GM19043 (cell line): Measurements from ENCODE around the gene GPRASP3.
"Not testable (repeated sequence)": the region's sequence is repeated elsewhere in the genome, so short reads cannot be mapped to it uniquely, and the experiment has no call there.

ENCODE experiments used
- ATAC-seq: cut with Tn5 transposase; IDR thresholded peaks from one replicate; pipeline ENCODE4 v1.9.1; 2021; ENCODE audit warnings: low read depth; ENCODE audit not compliant: unreplicated experiment

GPRASP3 gene

GRCh38 chrX:102720237-102721168 lies at the start of gene GPRASP3:
Gene GPRASP3 (plus strand): TSS chrX:102720743. CDS start chrX:102748996, 28,253 bp downstream.
- peak; percentile 96 for ATAC-seq

GRCh38 chrX:102672856-102673255 lies 47.7 kb upstream of the GPRASP3 start:
- no peak for ATAC-seq

DNA sequence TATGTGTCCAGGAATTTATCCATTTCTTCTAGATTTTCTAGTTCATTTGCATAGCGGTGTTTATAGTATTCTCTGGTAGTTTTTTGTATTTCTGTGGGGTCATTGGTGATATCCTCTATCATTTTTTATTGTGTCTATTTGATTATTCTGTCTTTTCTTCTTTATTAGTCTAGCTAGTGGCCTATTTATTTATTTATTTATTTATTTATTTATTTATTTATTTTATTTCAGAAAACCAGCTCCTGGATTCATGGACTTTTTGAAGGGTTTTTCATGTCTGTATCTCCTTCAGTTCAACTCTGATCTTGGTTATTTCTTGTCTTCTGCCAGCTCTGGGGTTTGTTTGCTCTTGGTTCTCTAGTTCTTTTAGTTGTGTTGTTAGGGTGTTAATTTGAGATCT lies 43.1 kb upstream of the GPRASP3 start:
- ATAC-seq = not testable (repeated sequence)

- ATAC-seq = no peak
These were observed 35.6 kb upstream of the GPRASP3 start for GRCh38 chrX:102684772-102685520.

DNA sequence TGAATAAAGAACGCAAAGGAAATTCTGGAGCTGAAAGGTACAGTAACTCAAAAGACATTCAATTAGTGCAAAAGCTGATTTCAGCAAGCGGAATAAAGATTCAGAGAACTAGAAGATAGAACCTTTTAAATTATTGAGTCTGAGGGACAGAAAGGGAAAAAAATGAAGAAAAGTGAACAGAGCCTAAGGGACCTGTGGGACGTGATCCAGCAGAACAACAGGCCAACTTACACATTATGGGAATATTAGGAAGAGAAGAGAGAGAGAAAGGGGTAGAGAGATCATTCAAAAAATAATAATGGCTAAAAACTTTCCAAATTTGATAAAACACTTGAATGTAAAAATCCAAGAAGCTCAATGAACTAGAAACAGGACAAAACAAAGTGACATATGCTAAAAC lies 25.8 kb upstream of the GPRASP3 start:
- ATAC-seq = no peak

DNA sequence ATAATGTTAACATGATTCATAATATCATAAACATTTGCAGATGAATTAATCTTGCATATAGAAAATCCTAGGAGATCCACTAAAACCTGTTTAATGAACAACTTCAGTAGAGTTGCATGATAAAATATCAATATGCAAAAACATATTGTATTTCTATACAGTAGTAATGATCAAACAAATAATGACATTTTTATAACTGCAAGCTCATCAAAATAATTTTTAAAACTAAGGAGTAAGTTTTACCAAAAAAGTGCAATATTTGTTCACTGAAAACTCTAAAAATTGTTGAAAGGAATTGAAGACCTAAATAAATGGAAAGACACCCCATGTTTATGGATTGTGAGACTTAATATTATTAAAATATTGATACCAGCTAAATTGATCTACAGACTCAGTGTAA lies 24.2 kb upstream of the GPRASP3 start:
- ATAC-seq = no peak

DNA sequence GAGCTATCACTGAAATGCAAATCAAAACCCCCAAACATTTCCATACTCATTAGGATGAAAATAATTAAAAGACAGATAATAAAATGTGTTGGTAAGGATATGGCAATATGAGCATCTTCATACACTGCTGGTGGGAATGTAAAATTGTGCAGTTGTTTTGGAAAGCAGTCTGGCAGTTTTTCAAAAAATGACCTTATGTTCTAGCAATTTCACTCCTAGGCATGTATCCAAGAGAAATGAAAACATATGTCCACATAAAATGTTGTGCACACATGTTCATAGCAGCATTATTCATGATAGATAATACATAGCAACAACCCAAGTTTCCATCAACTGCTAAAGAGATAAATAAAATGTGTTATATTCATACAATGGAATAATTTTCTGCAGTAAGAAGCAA lies 23.0 kb upstream of the GPRASP3 start:
- no peak for ATAC-seq

DNA sequence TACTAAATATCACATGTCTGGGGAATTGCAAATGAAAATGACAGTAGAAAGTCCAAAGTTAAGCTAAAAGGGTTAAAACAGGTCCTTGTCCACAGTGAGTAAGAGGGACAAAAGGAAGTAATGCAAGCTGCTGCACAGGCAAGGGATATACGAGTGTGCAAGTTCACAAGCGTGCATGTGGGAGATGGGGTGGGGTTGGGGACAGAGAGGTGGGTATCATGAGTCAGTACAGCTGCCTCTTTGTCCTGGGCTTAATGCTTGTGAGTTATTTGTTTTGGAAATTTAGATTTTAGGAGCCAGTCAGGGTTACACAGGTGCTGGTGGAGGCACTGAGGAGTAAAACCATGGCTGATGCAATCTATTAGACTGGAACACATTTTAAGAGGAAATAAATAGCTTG lies 11.6 kb upstream of the GPRASP3 start:
- no peak for ATAC-seq

GRCh38 chrX:102711872-102712215 lies 8.7 kb upstream of the GPRASP3 start:
- no peak for ATAC-seq

DNA sequence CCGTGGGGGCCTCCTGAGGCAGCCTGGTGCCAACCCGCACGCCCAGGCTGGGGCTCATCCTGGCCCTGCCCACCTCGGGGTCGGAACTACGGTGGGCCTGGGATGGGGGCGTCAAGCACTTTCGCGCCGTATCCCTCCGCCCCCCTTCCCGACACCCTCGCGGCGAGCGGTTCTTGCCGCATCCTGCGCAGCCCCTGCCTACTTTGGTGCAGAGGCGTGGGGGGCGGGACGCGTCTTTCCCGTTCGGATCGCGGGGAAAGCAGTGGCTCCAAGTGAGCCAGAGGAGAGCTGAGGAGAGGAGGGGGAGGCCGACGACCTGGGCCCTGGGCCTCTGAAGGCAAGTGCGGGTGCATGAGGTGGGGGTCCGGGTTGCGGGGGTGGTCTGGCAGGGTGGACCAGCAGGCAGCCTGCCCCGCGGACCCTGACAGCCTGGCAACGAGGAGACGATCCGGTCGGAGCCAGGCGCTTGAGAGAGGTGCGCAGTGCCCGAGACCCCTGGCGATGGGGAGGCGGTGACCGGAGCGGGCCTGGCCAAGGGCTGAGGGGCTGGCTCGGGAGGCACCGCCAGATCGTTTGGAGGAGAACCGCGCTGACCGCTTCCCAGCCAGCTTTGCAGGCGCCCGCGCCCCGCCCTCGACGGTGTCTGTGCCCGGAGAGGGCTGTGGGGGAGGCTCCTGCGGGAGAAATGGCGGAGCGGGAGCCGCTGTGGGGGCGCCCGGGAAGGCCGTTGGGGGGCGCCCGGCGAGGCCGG lies 8.2 kb upstream of the GPRASP3 start, which contains the start of gene GPRASP2:
Gene GPRASP2, plus strand, starts transcription at position 233 of the 751 bp plus-strand sequence. CDS start 2,422 bp downstream, outside the sequence.
- no peak for ATAC-seq

- ATAC-seq = no peak
These were observed 7.4 kb upstream of the GPRASP3 start for GRCh38 chrX:102712981-102713625.

- no peak for ATAC-seq
These were observed 5.5 kb upstream of the GPRASP3 start for GRCh38 chrX:102714994-102715393.

DNA sequence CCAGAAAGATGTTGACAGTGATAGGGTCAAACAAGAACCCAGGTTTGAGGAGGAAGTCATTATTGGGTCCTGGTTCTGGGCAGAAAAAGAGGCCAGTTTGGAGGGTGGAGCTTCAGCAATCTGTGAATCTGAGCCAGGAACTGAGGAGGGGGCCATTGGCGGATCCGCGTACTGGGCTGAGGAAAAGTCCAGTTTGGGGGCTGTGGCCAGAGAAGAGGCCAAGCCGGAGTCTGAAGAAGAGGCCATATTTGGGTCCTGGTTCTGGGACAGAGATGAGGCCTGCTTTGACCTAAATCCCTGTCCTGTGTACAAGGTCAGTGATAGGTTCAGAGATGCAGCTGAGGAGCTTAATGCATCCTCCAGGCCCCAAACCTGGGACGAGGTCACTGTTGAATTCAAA lies 4.6 kb upstream of the GPRASP3 start:
- ATAC-seq = no peak

DNA sequence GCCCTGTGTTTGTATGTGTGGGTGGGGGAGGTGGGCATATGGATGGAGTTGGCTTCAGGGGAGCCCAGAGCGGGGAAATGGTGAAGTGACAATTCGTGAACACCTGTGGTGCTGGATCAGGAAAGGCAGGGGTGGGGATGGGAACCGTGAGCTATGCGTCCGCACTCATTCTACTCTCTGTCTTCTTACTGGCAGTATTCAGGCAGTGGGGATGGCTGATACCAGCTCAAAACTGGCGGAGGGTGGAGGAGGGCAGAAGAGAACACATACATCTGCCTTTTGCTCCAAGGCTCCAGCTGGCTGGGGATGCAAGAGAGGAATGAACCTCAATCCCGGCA lies 595 bp downstream of the GPRASP3 start:
- ATAC-seq = not testable (repeated sequence)

GRCh38 chrX:102723456-102723855 lies 2.9 kb downstream of the GPRASP3 start:
- no peak for ATAC-seq

DNA sequence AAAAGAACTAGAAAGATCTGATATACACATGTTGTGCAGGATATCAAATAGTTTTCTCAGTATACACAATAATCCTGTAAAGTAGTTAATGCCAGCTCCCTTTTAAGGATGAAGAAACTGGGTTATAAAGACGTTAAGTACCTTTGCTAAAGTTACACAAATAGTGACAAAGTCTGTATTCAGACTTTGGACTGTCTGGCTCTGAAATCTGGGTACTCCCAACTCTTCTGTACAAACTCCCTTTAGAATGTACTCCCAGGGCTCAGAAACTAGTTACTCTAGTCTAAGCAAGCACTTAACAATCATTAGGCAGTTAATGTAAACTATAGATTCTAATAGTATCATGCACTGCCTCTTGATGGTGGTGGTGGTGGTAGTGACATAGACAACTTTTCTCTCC lies 7.2 kb downstream of the GPRASP3 start:
- ATAC-seq = no peak

GRCh38 chrX:102728646-102729045 lies 8.1 kb downstream of the GPRASP3 start:
- ATAC-seq = no peak

GRCh38 chrX:102739657-102740056 lies 19.1 kb downstream of the GPRASP3 start:
- no peak for ATAC-seq

- no peak for ATAC-seq
These were observed 23.8 kb downstream of the GPRASP3 start for GRCh38 chrX:102744307-102744706.

DNA sequence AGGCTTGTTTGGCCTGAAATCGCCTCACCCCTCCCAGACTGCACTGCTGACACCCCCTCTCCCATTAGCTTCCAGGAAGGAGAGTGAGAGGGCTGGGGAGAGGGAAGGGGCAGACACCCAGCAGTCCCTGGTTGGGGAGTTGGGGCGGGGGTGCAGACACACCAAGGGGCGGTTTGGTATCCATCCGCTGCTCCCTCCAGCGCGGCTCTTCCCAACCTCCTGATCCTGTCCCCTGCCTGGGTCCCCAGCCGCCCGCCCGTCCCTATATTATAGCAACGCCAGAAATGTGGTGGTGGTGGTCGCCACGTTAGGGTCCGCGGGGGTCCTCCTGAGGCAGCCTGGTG lies 24.9 kb downstream of the GPRASP3 start:
- no peak for ATAC-seq
